Activated naive CD8-positive, alpha-beta T cell treated with anti-CD3 and anti-CD28 coated beads, Interleukin-2, amount 50 U/mL, for 24 hours (primary cell): Measurements from ENCODE around the gene SWAP70.
"Not testable (repeated sequence)": the region's sequence is repeated elsewhere in the genome, so short reads cannot be mapped to it uniquely, and the experiment has no call there.

Source experiments
- ATAC-seq: fragments of 150-1000 bp; cut with Tn5 transposase; one replicate; pipeline ENCODE4 v1.10.0; 2021
- DNase-seq: peaks from one replicate; pipeline ENCODE4 v3.0.0; 2021
- H3K27ac Mint-ChIP-seq: one replicate; pipeline ENCODE4 v1.8.0; 2021; ENCODE audit warnings: mild to moderate bottlenecking, mixed read lengths
- H3K27me3 Mint-ChIP-seq: one replicate; pipeline ENCODE4 v1.8.0; 2021; ENCODE audit warnings: mixed read lengths
- H3K36me3 Mint-ChIP-seq: one replicate; pipeline ENCODE4 v1.8.0; 2021; ENCODE audit warnings: low read depth, mixed read lengths
- H3K4me1 Mint-ChIP-seq: one replicate; pipeline ENCODE4 v1.8.0; 2021; ENCODE audit warnings: mixed read lengths
- H3K4me3 Mint-ChIP-seq: one replicate; pipeline ENCODE4 v1.8.0; 2021; ENCODE audit warnings: mild to moderate bottlenecking, moderate library complexity, mixed read lengths
- H3K9me3 Mint-ChIP-seq: one replicate; pipeline ENCODE4 v1.8.0; 2021; ENCODE audit warnings: mixed read lengths

The SWAP70 gene

DNA sequence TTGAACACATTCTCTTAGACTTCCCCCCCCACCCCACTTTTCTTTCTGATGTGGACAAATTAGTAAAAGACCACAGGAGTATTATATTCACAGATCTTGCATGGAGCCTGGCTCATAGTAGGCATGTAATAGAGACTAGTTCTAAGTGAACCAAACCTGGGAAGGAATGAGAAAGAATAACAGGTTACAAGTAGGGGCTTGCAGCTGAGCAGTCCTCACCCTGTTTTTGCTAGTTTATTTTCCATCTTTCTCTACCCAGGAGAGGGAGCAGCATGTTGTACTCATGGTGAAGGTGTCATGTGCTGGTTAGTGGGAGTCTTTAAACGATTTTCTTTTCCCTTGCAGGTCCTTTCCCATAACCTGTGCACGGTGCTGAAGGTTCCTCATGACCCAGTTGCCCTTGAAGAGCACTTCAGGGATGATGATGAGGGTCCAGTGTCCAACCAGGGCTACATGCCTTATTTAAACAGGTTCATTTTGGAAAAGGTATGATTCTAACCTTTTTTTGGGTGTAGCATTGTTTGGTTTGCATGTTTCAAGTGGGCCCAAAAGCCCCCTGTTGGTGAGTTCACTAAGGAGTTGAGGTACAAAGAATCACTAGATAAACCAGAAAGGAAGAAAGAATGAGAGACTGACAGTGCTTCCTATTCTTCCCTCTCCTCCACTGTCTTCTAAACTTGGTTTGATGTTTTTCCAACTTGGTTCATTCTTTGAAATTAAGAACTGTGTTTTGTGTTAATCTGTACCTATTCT is 30.1 kb downstream of the SWAP70 start:
- ATAC-seq (no peak), DNase-seq (no peak)
- no peaks in the 10 kb centered on the region for H3K27me3 Mint-ChIP-seq
- H3K27ac Mint-ChIP-seq = peak overlapping the region; percentile 69
- peaks cover 13% of the 10 kb centered on the region for H3K36me3 Mint-ChIP-seq
- H3K4me3 Mint-ChIP-seq = no peak overlapping the region
- no peaks in the 10 kb centered on the region for H3K9me3 Mint-ChIP-seq
- H3K4me1 Mint-ChIP-seq = peaks cover 16% of the 10 kb centered on the region

DNA sequence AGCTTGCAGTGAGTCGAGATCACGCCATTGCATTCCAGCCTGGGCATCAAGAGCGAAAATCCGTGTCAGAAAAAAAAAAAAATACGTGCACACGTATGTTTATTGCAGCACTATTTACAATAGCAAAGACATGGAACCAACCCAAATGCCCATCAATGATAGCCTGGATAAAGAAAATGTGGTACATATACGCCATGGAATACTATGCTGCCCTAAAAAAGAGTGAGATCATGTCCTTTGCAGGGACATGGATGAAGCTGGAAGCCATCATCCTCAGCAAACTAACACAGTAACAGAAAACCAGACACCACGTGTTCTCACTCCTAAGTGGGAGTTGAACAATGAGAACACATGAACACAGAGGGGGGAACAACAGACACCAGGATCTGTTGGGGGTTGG is 31.4 kb downstream of the SWAP70 start:
- H3K4me3 Mint-ChIP-seq, ATAC-seq, H3K9me3 Mint-ChIP-seq, H3K27me3 Mint-ChIP-seq, H3K27ac Mint-ChIP-seq, DNase-seq: not testable (repeated sequence)
- Mint-ChIP-seq H3K36me3 (peaks cover 13% of the 10 kb centered on the region), H3K4me1 (peaks cover 16% of the 10 kb centered on the region)

- no peak for DNase-seq
Observed at GRCh38 chr11:9697766-9698165, 33.9 kb downstream of the SWAP70 start.

DNA sequence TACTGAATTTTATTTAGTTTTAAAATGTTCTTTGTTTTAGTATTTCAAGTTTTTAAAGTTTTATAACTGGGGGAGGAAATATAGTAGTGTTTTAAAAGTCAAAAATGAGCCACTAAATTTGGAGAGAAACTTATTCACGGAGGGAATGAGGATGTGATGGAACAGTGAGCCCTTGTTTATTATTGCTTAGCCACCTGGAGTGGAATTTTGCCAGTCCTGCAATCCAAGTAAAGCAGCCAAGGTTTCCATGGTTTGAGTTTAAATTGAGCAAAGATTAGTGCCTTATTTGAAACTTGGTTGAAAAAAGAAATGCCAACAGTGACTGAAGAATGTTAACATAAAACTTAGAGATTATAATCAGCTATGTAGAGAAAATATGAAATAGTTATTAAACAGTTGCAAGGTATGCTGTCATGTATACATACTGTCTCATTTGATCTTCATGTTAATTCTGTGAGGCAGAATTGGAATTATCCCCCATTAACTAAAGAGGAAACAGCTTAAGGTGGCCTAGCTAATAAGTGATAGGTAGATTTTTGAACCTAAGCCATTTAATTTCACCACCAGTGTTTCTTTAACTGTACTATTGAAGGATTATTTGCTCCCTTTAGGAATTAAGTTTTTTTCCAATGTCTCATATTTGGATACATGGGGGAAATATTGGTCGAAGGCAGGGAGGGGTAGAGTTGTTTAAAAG is 36.4 kb downstream of the SWAP70 start:
- no peak overlapping the region for H3K4me3 Mint-ChIP-seq
- H3K27ac Mint-ChIP-seq = no peak overlapping the region
- H3K36me3 Mint-ChIP-seq = peaks cover 9% of the 10 kb centered on the region
- H3K9me3 Mint-ChIP-seq = no peaks in the 10 kb centered on the region
- no peaks in the 10 kb centered on the region for H3K27me3 Mint-ChIP-seq
- ATAC-seq (no peak), DNase-seq (no peak)
- H3K4me1 Mint-ChIP-seq = peaks cover 24% of the 10 kb centered on the region

More at GRCh38 chr11:9697766-9698165, 33.9 kb downstream of the SWAP70 start:
- Mint-ChIP-seq H3K27me3 (no peaks in the 10 kb centered on the region), H3K27ac (no peak overlapping the region), H3K36me3 (peaks cover 13% of the 10 kb centered on the region), H3K9me3 (no peaks in the 10 kb centered on the region), H3K4me3 (no peak overlapping the region), H3K4me1 (peaks cover 18% of the 10 kb centered on the region)
- ATAC-seq = no peak

DNA sequence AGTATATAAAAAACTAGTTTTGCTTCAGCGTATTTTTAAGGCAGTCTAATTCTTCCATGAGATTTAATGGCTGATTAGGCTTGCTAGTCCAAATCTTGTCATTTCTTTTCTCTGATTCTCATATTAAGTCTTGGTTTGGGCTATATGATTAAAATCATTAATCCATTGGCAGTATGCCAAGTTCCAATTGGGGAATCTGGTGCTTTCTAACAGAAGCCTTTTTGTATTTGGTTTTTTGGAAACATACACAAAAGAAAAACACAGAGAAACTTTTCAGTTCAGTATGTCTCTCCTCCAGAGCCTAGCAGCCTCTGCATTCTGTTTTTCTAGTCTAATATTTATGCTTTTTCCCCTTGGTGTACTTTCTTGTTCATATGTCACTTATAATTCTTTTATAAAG is 37.9 kb downstream of the SWAP70 start:
- no peaks in the 10 kb centered on the region for H3K9me3 Mint-ChIP-seq
- H3K4me1 Mint-ChIP-seq = peaks cover 24% of the 10 kb centered on the region
- H3K36me3 Mint-ChIP-seq = peaks cover 3% of the 10 kb centered on the region
- DNase-seq (no peak), ATAC-seq (no peak)
- peak overlapping the region; percentile 53 for H3K27ac Mint-ChIP-seq
- no peak overlapping the region for H3K4me3 Mint-ChIP-seq
- no peaks in the 10 kb centered on the region for H3K27me3 Mint-ChIP-seq

- H3K27ac Mint-ChIP-seq = no peak overlapping the region
- H3K27me3 Mint-ChIP-seq = no peaks in the 10 kb centered on the region
- no peak for DNase-seq
- peaks cover 25% of the 10 kb centered on the region for H3K4me1 Mint-ChIP-seq
- no peak overlapping the region for H3K4me3 Mint-ChIP-seq
- H3K9me3 Mint-ChIP-seq = no peaks in the 10 kb centered on the region
- no peak for ATAC-seq
- H3K36me3 Mint-ChIP-seq = peaks cover 3% of the 10 kb centered on the region
Observed at GRCh38 chr11:9703280-9703679, 39.4 kb downstream of the SWAP70 start.

DNA sequence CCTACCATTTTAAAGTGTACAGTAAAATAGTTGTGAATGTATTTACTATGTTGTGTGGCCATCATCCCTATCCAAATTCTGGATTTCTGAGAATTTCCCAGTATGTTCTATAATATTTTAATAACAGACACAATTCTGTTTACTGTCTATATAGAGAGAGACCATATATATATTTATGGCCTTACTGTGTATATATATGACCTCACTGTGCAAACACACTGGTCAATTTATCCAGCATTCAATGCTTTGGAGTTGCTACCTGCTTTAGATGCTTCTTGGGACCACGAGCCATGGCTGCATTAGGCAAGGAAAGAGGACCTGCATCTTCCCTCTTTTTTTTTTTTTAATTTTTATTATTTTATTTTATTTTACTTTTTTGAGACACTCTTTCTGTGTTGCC is 40.2 kb downstream of the SWAP70 start:
- Mint-ChIP-seq H3K4me3 (no peak overlapping the region), H3K36me3 (peaks cover 3% of the 10 kb centered on the region), H3K9me3 (no peaks in the 10 kb centered on the region), H3K27ac (no peak overlapping the region), H3K4me1 (peaks cover 23% of the 10 kb centered on the region), H3K27me3 (no peaks in the 10 kb centered on the region)
- no peak for ATAC-seq
- no peak for DNase-seq

DNA sequence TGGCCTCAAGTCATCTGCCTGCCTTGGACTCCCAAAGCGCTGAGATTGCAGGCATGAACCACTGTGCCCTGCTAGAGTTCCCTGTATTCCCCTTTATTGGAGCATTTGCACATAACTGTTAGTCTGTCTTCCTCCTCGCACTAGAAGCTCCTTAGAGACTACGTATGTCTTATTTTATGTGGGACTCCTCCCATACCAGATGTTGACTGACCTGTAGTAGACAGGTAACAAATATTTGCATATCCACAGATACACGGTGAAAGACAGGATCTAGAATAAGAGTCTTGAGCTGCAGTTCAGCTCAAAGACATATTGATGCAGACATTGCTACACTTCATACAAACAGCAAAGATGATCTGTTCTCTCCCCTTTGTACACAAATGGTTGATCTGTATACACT is 40.7 kb downstream of the SWAP70 start:
- H3K4me3 Mint-ChIP-seq = no peak overlapping the region
- peaks cover 3% of the 10 kb centered on the region for H3K36me3 Mint-ChIP-seq
- H3K9me3 Mint-ChIP-seq = no peaks in the 10 kb centered on the region
- peaks cover 23% of the 10 kb centered on the region for H3K4me1 Mint-ChIP-seq
- DNase-seq (no peak), ATAC-seq (no peak)
- no peak overlapping the region for H3K27ac Mint-ChIP-seq
- H3K27me3 Mint-ChIP-seq = no peaks in the 10 kb centered on the region

DNA sequence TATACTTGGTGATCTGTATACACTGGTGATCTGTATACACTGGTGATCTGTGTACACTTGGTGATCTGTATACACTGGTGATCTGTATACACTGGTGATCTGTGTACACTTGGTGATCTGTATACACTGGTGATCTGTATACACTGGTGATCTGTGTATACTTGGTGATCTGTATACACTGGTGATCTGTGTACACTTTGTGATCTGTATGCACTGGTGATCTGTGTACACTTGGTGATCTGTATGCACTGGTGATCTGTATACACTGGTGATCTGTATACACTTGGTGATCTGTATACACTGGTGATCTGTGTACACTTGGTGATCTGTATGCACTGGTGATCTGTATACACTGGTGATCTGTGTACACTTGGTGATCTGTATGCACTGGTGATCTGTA is 41.5 kb downstream of the SWAP70 start:
- H3K27me3 Mint-ChIP-seq, H3K4me3 Mint-ChIP-seq: not testable (repeated sequence)

GRCh38 chr11:9708544-9708943 is 44.7 kb downstream of the SWAP70 start:
- H3K9me3 Mint-ChIP-seq = no peaks in the 10 kb centered on the region
- ATAC-seq (no peak), DNase-seq (no peak)
- H3K36me3 Mint-ChIP-seq = peaks cover 3% of the 10 kb centered on the region
- H3K4me3 Mint-ChIP-seq = no peak overlapping the region
- no peaks in the 10 kb centered on the region for H3K27me3 Mint-ChIP-seq
- no peak overlapping the region for H3K27ac Mint-ChIP-seq
- peaks cover 8% of the 10 kb centered on the region for H3K4me1 Mint-ChIP-seq

More for the DNA sequence above, 41.5 kb downstream of the SWAP70 start:
- not testable (repeated sequence) for H3K36me3 Mint-ChIP-seq, DNase-seq, H3K9me3 Mint-ChIP-seq, H3K27ac Mint-ChIP-seq, ATAC-seq
- H3K4me1 Mint-ChIP-seq = peaks cover 23% of the 10 kb centered on the region

DNA sequence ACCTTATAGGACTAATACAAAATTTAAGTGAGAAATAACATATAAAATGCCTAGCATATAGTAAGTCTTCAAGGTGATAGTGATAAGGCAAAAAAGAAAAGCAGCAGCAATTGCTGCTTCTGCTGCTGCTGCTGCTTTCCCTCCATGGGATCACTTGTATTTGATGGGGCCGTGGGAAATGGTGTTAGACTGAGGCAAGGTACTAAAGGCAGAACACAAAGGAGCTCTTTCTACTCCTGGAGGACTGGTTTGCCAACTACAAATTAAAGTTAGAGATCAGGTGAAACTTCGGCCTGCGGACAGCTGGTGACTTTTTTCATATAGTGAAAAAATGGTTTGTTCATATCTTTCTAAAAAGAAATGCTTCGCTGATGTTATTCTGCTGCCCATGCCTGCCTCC is 46.3 kb downstream of the SWAP70 start:
- Mint-ChIP-seq H3K36me3 (peaks cover 4% of the 10 kb centered on the region), H3K9me3 (no peaks in the 10 kb centered on the region), H3K4me1 (peaks cover 7% of the 10 kb centered on the region), H3K27ac (no peak overlapping the region), H3K4me3 (no peak overlapping the region), H3K27me3 (no peaks in the 10 kb centered on the region)
- DNase-seq (no peak), ATAC-seq (no peak)

GRCh38 chr11:9710852-9711251 is 47.0 kb downstream of the SWAP70 start:
- DNase-seq = no peak
- peaks cover 8% of the 10 kb centered on the region for H3K36me3 Mint-ChIP-seq
- no peak for ATAC-seq
- no peak overlapping the region for H3K4me3 Mint-ChIP-seq
- no peaks in the 10 kb centered on the region for H3K27me3 Mint-ChIP-seq
- H3K27ac Mint-ChIP-seq = no peak overlapping the region
- H3K9me3 Mint-ChIP-seq = no peaks in the 10 kb centered on the region
- H3K4me1 Mint-ChIP-seq = peaks cover 9% of the 10 kb centered on the region

- Mint-ChIP-seq H3K36me3 (peaks cover 9% of the 10 kb centered on the region), H3K4me1 (peaks cover 16% of the 10 kb centered on the region), H3K4me3 (no peak overlapping the region), H3K27ac (no peak overlapping the region), H3K27me3 (no peaks in the 10 kb centered on the region), H3K9me3 (no peaks in the 10 kb centered on the region)
- ATAC-seq (no peak), DNase-seq (no peak)
Observed at GRCh38 chr11:9711454-9712307, 47.8 kb downstream of the SWAP70 start.

DNA sequence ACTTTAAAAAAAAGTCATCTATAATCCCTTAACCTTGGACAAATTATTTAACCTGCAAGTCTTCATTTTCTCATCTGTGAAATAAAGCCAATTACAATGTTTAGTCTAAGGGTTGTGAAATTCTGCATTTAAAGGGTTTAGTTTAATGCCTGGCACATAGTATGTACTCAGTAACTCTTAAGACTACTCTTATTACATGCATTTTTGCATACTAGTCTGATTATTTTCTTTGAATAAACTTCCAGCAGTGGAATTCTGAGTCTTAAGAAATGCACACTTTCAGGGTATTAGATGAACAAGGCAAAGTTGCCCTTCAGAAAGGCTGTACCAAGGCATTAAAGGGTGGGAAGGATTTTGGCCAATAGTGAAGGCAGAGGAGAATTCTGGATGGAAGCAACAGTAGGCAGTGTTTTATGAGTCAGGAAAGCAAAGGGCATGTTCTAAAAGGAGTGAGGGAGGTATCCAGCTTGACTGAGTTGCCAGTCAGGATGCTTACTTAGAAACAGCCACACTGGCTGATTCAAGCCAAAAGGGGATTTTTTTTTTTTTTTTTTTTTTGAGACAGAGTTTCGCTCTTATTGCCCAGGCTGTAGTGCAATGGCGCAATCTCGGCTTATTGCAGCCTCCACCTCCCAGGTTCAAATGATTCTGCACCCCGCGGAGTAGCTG is 50.5 kb downstream of the SWAP70 start:
- Mint-ChIP-seq H3K4me1 (peaks cover 23% of the 10 kb centered on the region), H3K27me3 (no peaks in the 10 kb centered on the region), H3K36me3 (peaks cover 12% of the 10 kb centered on the region), H3K4me3 (no peak overlapping the region), H3K9me3 (no peaks in the 10 kb centered on the region), H3K27ac (no peak overlapping the region)
- ATAC-seq = no peak
- DNase-seq = no peak
